GM19351 (cell line): ENCODE results near the gene IL4R.
"Not testable (repeated sequence)": the region's sequence is repeated elsewhere in the genome, so short reads cannot be mapped to it uniquely, and the experiment has no call there.

Source experiments
- ATAC-seq: cut with Tn5 transposase; IDR thresholded peaks from one replicate; pipeline ENCODE4 v1.9.1; 2021; ENCODE audit warnings: mild to moderate bottlenecking, moderate library complexity; ENCODE audit not compliant: unreplicated experiment

The IL4R gene

GRCh38 chr16:27327586-27327915 is 13.8 kb downstream of the IL4R start:
- no peak for ATAC-seq

- no peak for ATAC-seq
Measured at GRCh38 chr16:27328937-27329336, 15.2 kb downstream of the IL4R start.

GRCh38 chr16:27329376-27330079 is 15.8 kb downstream of the IL4R start:
- not testable (repeated sequence) for ATAC-seq

GRCh38 chr16:27330542-27330941 is 16.8 kb downstream of the IL4R start:
- no peak for ATAC-seq

GRCh38 chr16:27332105-27332504 is 18.3 kb downstream of the IL4R start:
- no peak for ATAC-seq

- no peak for ATAC-seq
Measured at GRCh38 chr16:27333104-27333503, 19.3 kb downstream of the IL4R start.

- ATAC-seq: no peak
Measured at GRCh38 chr16:27333549-27333948, 19.8 kb downstream of the IL4R start.

- no peak for ATAC-seq
Measured at GRCh38 chr16:27334192-27334764, 20.5 kb downstream of the IL4R start.

GRCh38 chr16:27334838-27335237 is 21.1 kb downstream of the IL4R start:
- no peak for ATAC-seq

- ATAC-seq: no peak
Measured at GRCh38 chr16:27335349-27336053, 21.7 kb downstream of the IL4R start.

- ATAC-seq: no peak
Measured at GRCh38 chr16:27337024-27337423, 23.2 kb downstream of the IL4R start.

GRCh38 chr16:27339180-27339579 is 25.4 kb downstream of the IL4R start:
- ATAC-seq: no peak

- no peak for ATAC-seq
Measured at GRCh38 chr16:27340654-27341053, 26.9 kb downstream of the IL4R start.

GRCh38 chr16:27341549-27341948 is 27.8 kb downstream of the IL4R start:
- ATAC-seq: no peak

- no peak for ATAC-seq
Measured at GRCh38 chr16:27341971-27342370, 28.2 kb downstream of the IL4R start.

GRCh38 chr16:27344721-27345120 is 30.9 kb downstream of the IL4R start:
- ATAC-seq: no peak

- no peak for ATAC-seq
Measured at GRCh38 chr16:27345201-27345600, 31.4 kb downstream of the IL4R start.

GRCh38 chr16:27346819-27347218 is 33.0 kb downstream of the IL4R start:
- no peak for ATAC-seq

GRCh38 chr16:27347930-27348685 is 34.3 kb downstream of the IL4R start:
- ATAC-seq: no peak

GRCh38 chr16:27349276-27349675 is 35.5 kb downstream of the IL4R start:
- ATAC-seq: no peak

- no peak for ATAC-seq
Measured at GRCh38 chr16:27350006-27350405, 36.2 kb downstream of the IL4R start.

GRCh38 chr16:27351989-27352388 is 38.2 kb downstream of the IL4R start:
- no peak for ATAC-seq
